HG03097 (cell line): ENCODE results near the gene COL23A1.
A peak's percentile ranks its signal among the peaks of the same experiment; 100 is the strongest.
"Not testable (repeated sequence)": the region's sequence is repeated elsewhere in the genome, so short reads cannot be mapped to it uniquely, and the experiment has no call there.

Source experiments
- ATAC-seq: cut with Tn5 transposase; IDR thresholded peaks from one replicate; pipeline ENCODE4 v1.9.1; 2021; ENCODE audit not compliant: unreplicated experiment, low FRiP score

The COL23A1 gene

GRCh38 chr5:178239626-178240301 is 350.4 kb downstream of the COL23A1 start:
- ATAC-seq: not testable (repeated sequence)

GRCh38 chr5:178238711-178239592 is 351.2 kb downstream of the COL23A1 start:
- ATAC-seq: no peak

GRCh38 chr5:178238313-178238635 is 351.9 kb downstream of the COL23A1 start:
- ATAC-seq: no peak

DNA sequence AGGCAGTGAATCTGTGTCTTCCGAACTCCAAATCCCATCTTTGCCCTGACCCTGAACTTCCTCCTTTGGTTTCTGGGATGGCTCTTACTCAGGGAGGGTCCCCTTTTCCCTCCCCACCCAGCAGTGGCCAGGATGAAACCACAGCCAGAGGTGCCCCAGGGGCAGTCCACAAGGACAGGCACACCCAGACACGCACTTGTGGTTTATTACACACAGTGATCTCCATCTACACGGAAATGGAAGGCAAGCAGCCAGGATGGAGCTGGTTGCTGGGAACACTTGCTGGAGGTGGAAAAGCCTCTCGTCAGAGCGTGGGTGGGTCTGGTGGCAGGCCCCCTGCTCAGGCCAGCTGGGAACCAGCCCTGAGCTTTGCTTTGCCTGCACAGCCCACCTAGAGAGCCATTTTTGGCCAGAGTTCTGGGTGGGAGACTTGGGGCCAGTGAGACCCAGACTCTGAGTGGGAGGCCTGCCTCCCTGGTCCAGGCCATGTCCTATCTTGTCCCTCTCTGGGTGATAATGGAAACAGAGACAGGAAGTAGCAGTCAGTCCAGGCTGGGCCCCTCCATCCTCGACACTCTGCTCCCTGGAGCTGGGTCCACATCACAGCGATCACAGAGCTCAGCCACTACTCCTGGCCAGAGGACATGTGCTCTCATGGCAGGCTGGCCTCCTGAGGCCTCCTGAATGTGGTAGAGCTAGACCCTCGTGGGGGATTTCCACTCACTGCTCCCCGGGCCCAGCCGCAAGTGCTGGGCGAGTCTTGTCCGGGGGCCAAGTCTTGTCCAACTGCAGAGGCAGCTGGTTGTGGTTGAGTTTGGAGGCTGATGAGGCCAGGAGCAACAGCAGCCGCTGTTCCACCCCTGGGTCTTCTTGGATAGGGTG is 352.5 kb downstream of the COL23A1 start:
- no peak for ATAC-seq

DNA sequence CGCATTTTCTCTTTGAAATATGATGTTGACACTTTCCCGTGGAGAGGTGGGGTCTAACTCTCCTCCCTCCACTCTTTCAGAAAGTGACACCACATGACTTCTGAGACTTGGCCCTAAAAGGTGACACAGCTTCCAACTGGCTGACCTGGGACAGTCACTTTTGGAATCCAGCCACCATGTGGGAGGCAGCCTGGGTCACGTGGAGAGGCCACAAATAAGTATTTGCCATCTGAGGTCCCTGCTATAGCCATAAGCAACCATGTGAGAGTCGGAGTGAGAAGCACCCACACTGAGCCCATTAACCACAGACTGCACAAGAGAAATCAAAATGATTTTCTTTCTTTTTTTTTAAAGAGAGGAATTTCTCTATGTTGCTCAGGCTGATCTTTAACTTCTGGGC is 353.5 kb downstream of the COL23A1 start:
- ATAC-seq: no peak

DNA sequence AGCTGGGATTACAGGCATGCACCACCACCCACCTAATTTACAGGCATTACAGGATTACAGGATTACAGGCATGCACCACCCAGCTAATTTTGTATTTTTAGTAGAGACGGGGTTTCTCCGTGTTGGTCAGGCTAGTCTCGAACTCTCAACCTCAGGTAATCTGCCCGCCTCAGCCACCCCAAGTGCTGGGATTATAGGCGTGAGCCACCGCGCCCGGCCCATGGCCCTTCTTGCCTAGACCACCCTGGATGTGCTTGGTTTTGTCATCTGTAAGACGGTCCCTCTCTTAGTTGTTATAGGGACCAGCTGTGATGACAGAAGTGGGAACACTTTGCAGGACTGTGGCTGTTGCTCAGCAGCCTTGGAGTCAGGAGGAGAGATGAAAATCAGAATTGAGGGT is 354.1 kb downstream of the COL23A1 start:
- no peak for ATAC-seq

DNA sequence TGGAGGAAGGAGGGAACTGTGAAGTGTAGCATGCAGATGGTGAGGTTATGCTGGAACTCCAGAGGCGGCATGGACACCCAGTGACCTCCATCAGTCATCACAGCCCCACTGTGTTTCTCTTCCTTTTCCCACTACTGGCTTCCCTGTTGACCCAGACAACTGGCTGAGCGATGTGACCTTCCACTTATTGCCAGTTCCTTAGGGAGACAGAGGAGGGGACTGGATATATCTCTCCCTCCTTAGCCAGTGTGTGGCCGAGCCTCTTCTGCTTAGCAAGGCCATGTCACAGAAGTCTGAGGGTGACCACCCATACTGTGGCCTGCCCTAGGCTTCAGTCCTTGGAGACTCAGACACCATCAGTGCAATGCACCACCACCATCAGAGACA is 354.6 kb downstream of the COL23A1 start:
- no peak for ATAC-seq

GRCh38 chr5:178234750-178235587 is 355.2 kb downstream of the COL23A1 start:
- no peak for ATAC-seq

DNA sequence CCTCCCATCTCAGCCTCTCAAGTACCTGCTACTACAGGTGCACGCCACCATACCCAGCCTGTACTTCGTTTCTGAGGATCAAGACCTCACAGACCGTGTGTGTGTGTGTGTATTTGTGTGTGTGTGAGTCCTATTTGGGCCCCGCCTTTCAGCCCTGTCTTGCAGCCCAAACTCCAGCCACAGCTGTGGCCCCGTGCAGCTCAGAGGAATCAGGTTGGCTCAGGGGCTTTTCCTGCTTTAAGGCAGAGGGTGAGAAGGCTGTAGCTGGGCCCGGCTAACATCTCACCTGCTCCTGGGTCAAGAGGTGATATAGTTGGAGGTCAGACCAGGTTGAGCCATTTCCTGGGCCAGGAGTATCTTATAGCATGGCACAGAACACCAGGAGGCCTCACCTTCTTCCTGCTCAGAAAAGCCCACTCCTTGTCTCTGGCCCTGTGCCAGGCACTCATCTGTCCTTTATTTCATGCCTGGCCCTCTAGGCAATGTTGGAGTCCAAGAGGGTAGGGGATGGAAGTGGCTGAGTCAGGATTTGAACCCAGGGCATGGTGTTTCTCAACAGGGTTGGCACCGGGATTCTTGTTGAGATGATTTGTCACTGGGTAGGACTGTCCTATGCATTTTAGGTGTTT is 356.0 kb downstream of the COL23A1 start:
- ATAC-seq: no peak

- no peak for ATAC-seq
Measured at GRCh38 chr5:178232920-178233429, 357.2 kb downstream of the COL23A1 start.

DNA sequence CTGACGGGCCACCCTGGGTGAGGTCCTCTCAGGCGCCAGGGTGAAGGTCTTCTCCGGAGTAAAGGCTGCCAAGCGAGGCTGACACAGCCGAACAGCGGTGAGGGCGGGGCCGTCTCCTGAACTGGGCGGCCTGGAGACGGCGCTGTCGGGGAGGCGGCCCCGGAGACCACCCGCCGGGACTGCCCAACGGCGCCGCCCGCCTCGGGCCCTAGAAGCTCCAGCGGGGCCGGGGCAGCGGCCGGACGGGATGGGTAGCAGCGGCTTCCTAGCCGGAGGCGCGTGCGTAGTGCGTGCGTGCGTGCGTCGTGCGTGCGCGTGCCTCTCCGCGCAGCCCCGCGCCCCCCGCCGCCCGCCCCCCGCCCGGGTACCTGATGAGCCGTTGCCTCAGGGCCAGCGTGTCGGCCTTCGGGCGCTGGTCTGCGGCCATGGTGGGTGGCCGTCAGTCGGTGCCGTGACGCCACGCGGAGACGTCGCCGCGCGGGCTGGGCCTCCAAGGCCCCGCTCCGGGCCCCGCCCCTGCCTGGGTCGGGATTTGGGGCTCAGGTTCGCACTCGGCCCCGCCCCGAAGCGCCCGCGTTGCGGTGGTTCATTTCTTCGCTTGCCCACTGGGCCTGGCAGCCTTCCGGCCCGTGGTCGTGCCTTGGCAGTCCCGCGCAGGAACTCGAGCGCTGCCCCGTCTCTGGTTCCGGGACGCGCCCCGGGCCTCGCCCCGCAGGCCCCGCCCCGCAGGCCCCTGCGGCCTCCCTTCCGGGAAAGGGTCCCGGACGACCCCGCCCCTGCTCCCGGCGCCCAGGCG is 357.9 kb downstream of the COL23A1 start, which contains the start of gene PHYKPL:
Gene PHYKPL, minus strand, starts transcription at position 679 of the 796 bp plus-strand sequence. Its CDS starts 252 bp downstream, at position 427.
- ATAC-seq: peak; percentile 54

GRCh38 chr5:178231539-178232123 is 358.6 kb downstream of the COL23A1 start:
- no peak for ATAC-seq

DNA sequence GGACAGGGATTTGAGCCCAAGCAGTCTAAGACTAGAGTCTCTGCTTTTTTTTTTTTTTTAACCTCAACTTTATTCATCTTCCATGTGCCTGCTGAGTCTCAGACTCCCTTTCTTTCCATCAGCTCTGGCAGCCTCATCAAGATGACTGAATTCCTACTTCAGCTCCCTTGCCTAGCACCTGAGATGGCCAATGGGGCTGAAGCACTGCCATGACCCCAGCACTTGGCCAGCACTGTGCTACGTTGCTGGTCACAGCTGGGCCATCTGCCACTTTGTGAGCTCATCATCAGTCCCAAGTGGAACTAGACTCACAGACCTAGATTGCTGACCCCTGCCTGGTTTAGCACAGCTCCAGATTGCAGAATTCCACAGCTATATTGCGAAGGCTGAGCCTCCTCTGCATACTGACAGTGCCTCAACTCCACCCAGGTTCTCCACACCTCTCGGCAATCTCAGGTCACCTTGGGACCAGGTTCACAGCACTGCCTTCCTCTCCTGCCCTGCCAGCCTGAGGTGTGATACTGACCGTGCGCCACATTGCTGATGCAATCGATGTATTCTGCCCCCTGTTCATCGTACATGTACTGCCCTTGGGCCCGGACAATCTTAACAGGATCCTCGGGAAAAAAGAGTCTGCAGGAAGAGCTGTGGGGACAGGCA is 359.2 kb downstream of the COL23A1 start:
- ATAC-seq: no peak

DNA sequence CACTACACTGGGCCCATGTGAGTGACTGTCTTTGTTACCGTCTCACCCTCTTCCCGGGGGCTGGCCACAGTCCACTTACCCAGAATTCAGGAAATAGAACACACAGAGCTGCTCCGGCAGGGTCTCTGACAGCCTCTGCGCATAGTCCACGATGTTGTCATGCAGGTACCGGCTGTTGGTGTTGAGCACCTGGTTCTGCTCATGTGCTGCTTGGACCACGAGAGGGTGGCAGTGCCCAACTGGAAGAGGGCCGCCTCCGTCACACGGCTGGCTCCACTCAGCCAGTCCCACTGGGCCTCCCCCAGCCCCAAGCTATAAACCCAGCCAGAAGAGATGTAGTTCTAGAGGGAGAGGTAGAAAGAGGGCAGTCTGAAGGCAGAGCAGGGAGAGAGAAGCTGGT is 360.3 kb downstream of the COL23A1 start:
- ATAC-seq: no peak

DNA sequence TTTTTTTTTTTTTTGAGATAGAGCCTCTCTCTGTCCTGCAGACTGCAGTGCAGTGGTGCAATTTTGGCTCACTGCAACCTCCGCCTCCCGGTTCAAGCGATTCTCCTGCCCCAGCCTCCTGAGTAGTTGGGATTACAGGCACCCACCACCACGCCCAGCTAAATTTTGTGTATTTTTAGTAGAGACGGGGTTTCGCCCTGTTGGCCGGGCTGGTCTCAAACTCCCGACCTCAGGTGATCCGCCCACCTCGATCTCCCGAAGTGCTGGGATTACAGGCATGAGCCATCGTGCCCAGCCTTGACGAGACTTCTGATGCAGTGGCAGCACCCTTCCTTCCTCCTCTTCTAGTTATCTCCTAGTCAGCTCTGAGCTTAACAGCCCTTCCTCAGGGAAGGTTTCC is 361.1 kb downstream of the COL23A1 start:
- ATAC-seq: not testable (repeated sequence)

DNA sequence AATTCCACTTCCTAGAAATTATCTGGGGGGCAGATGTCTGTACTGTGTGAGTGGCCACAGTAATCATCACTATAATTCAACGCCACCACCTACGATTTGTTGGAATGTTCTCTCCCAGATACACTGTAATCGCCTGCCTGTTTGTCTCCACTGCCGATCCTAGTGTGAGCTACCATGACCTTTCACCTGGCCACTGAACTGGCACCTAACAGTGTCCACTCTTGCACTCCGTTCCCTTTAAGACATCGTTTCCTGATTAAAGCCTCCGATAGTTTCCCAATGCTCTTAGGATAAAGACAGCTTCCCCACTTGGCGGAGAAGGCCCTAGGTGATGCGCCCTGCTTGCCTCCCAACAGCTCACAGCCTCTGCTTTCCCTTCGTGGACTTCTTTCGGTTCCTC is 361.6 kb downstream of the COL23A1 start:
- ATAC-seq: no peak

GRCh38 chr5:178227929-178228328 is 362.3 kb downstream of the COL23A1 start:
- ATAC-seq: no peak

- no peak for ATAC-seq
Measured at GRCh38 chr5:178227138-178227659, 363.0 kb downstream of the COL23A1 start.
